ENCODE results near the gene TBC1D9B. TPM values are rescaled to one million over a fixed set of nuclear protein-coding genes. Genes with fewer than 3 reads are reported as not detected.

TBC1D9B gene
- 135 and 136 TPM in 2 replicates for total RNA-seq
- long read RNA-seq, full-length matches to known transcripts = 35 of 108 reads
- long read RNA-seq, partial matches to known transcripts = 36 of 108 reads
- long read RNA-seq, other reads (novel, unspliced or antisense) = 37 of 108 reads

DNA sequence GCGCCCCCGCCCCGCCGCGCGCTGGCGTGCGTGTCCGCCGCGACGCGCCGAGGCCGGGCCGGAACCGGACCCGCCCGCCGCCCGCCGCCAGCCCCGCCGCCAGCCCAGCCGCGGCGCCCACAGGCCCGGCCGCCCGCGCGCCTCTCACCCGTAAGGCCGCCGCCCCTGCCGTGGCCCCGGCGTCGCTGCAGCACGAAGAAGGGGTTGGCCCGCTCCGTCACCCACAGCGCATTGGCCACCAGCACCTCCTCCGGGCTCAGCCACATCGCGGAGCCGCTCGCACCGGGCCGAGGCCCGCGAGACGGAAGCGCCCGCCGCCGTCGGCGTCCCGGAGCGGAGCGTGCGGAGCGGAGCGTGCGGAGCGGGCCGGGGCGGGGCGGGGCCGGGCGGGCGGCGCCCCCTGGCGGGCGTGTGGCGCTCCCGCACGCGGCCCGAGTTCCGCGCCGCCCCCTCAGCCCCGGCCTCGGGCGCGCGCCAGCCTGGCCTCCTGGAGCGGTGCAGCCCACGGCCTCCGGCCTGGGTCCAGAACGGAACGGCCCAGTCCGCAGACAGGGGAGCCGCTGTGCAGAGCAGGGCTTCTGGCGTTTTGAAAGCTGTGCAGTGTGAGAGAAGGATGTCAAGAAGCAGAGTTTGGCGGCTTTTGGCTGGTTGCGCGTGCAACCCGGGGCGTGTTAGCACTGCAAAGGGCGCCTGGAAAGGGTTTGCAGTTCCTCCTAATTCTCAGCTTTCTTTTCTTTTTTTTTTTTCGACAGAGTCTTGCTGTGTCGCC, at the start of gene TBC1D9B:
Gene TBC1D9B (minus strand): TSS at position 342 of the 769 bp plus-strand sequence. CDS start 76 bp downstream, at position 266.
- no peaks in the 10 kb centered on the region for H3K9me3 Mint-ChIP-seq (ENCODE audit: unreplicated experiment)
- H3K36me3 Mint-ChIP-seq (ENCODE audit: unreplicated experiment) = peaks cover 8% of the 10 kb centered on the region
- TF ChIP-seq, protein P1, sequence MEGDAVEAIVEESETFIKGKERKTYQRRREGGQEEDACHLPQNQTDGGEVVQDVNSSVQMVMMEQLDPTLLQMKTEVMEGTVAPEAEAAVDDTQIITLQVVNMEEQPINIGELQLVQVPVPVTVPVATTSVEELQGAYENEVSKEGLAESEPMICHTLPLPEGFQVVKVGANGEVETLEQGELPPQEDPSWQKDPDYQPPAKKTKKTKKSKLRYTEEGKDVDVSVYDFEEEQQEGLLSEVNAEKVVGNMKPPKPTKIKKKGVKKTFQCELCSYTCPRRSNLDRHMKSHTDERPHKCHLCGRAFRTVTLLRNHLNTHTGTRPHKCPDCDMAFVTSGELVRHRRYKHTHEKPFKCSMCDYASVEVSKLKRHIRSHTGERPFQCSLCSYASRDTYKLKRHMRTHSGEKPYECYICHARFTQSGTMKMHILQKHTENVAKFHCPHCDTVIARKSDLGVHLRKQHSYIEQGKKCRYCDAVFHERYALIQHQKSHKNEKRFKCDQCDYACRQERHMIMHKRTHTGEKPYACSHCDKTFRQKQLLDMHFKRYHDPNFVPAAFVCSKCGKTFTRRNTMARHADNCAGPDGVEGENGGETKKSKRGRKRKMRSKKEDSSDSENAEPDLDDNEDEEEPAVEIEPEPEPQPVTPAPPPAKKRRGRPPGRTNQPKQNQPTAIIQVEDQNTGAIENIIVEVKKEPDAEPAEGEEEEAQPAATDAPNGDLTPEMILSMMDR (IDR thresholded peaks at IDR 0.05) = peak; percentile 52
- peak within 1 kb of the TSS; percentile 72 for H3K27ac Mint-ChIP-seq (ENCODE audit: unreplicated experiment)
- no peak for DNase-seq (ENCODE audit: extremely low spot score, unreplicated experiment)
- H3K4me1 Mint-ChIP-seq (ENCODE audit: unreplicated experiment) = peaks cover 16% of the 10 kb centered on the region
- peak within 1 kb of the TSS; percentile 85 for H3K4me3 Mint-ChIP-seq (ENCODE audit: unreplicated experiment)
- no peaks in the 10 kb centered on the region for H3K27me3 Mint-ChIP-seq (ENCODE audit: unreplicated experiment)

DNA sequence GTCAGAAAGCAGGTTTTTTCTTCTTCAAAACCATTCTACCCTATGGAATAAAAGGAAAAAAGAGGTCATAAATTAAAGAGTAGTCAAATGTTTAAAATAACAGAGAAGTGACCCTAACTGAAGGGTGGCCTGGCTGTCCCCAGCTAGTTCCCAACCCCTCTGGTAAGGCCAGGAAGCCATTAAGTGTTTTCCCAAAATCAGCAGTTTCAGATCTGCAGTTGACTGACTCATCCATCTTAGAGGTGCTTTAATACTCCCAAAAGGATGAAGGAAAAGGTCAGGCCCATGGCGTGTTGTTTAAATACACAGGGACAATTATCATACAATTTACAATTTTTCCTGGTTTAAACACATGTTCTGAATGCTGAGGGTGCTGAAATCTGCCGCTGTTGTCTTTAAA, 47.9 kb upstream of the TBC1D9B start:
- H3K27me3 Mint-ChIP-seq (ENCODE audit: unreplicated experiment) = no peaks in the 10 kb centered on the region
- H3K36me3 Mint-ChIP-seq (ENCODE audit: unreplicated experiment) = peaks cover 43% of the 10 kb centered on the region
- H3K9me3 Mint-ChIP-seq (ENCODE audit: unreplicated experiment) = no peaks in the 10 kb centered on the region
- H3K27ac Mint-ChIP-seq (ENCODE audit: unreplicated experiment) = no peak overlapping the region
- no peak for DNase-seq (ENCODE audit: extremely low spot score, unreplicated experiment)
- H3K4me3 Mint-ChIP-seq (ENCODE audit: unreplicated experiment) = no peak overlapping the region
- TF ChIP-seq, protein P1 (IDR thresholded peaks at IDR 0.05) = no peak
- H3K4me1 Mint-ChIP-seq (ENCODE audit: unreplicated experiment) = no peaks in the 10 kb centered on the region

DNA sequence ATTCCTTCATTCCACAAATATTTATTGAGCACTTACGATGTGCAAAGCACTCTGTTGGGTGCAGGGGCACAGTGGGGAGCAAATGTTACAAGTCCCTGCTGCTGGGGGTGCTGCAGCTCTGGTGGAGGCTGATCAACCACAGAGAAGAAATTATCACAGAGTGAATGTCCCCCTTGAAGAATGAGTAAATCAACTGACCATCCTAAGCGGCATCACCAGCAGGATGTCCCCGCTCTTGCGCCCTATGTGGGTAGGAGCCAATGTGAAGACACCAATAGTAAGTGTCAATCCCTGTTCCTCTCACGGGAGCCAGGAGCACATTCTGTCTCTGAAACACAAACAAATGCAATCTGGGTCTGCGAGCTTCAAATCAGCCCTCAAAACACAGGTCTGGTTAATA, 47.4 kb upstream of the TBC1D9B start:
- peaks cover 39% of the 10 kb centered on the region for H3K36me3 Mint-ChIP-seq (ENCODE audit: unreplicated experiment)
- no peaks in the 10 kb centered on the region for H3K9me3 Mint-ChIP-seq (ENCODE audit: unreplicated experiment)
- no peak overlapping the region for H3K4me3 Mint-ChIP-seq (ENCODE audit: unreplicated experiment)
- H3K4me1 Mint-ChIP-seq (ENCODE audit: unreplicated experiment) = no peaks in the 10 kb centered on the region
- no peaks in the 10 kb centered on the region for H3K27me3 Mint-ChIP-seq (ENCODE audit: unreplicated experiment)
- no peak overlapping the region for H3K27ac Mint-ChIP-seq (ENCODE audit: unreplicated experiment)
- DNase-seq (ENCODE audit: extremely low spot score, unreplicated experiment) = no peak
- TF ChIP-seq, protein P1 (IDR thresholded peaks at IDR 0.05) = no peak

DNA sequence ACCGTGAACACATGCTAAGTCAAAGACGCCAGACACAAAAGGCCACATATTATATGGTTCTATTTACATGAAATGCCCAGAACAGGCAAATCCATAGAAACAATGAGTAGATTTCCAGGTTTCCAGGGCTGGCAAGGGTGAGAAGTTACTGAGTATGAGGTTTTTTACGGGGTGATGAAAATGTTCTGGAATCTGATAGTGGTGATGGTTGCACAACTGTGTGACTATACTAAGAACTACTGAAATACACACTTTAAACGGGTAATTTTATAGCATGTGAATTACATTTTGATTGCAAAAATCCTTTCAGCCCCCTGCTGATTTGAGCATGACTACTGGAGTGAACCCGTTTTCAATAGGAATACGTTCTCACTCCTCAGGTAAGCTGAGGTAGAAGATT, 46.7 kb upstream of the TBC1D9B start:
- Mint-ChIP-seq H3K36me3 (ENCODE audit: unreplicated experiment) (peaks cover 41% of the 10 kb centered on the region), H3K4me1 (ENCODE audit: unreplicated experiment) (no peaks in the 10 kb centered on the region), H3K9me3 (ENCODE audit: unreplicated experiment) (no peaks in the 10 kb centered on the region), H3K27ac (ENCODE audit: unreplicated experiment) (no peak overlapping the region), H3K4me3 (ENCODE audit: unreplicated experiment) (no peak overlapping the region), H3K27me3 (ENCODE audit: unreplicated experiment) (no peaks in the 10 kb centered on the region)
- TF ChIP-seq, protein P1 (IDR thresholded peaks at IDR 0.05) = no peak
- no peak for DNase-seq (ENCODE audit: extremely low spot score, unreplicated experiment)

DNA sequence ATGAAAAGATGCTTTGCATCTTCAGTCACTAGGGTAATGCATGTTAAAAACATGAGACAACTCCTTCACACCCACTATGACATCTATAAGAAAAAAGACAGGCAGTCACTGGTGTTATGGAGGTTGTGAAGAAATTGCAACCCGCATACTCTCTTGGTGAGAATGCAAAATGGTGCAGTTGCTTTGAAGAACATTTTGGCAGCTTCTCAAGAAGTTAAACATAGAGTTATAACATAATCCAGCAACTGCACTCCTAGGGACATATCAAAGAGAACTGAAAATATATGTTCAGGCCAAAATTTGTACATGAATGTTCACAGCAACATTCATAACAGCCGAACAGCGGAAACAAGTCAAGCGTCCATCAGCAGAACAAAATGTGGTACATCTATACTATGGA, 46.3 kb upstream of the TBC1D9B start:
- Mint-ChIP-seq H3K4me1 (ENCODE audit: unreplicated experiment) (no peaks in the 10 kb centered on the region), H3K27ac (ENCODE audit: unreplicated experiment) (no peak overlapping the region), H3K9me3 (ENCODE audit: unreplicated experiment) (no peaks in the 10 kb centered on the region), H3K4me3 (ENCODE audit: unreplicated experiment) (no peak overlapping the region), H3K27me3 (ENCODE audit: unreplicated experiment) (no peaks in the 10 kb centered on the region), H3K36me3 (ENCODE audit: unreplicated experiment) (peaks cover 41% of the 10 kb centered on the region)
- TF ChIP-seq, protein P1 (IDR thresholded peaks at IDR 0.05) = no peak
- DNase-seq (ENCODE audit: extremely low spot score, unreplicated experiment) = no peak

Measured in osteocyte (in vitro differentiated cells).